GM21526 (cell line): ENCODE data around the gene ZSCAN5A.
"Not testable (repeated sequence)": the region's sequence is repeated elsewhere in the genome, so short reads cannot be mapped to it uniquely, and the experiment has no call there.

Experiments
- ATAC-seq: cut with Tn5 transposase; IDR thresholded peaks from one replicate; pipeline ENCODE4 v1.9.1; 2021; ENCODE audit warnings: moderate library complexity; ENCODE audit not compliant: unreplicated experiment, low FRiP score

ZSCAN5A gene

DNA sequence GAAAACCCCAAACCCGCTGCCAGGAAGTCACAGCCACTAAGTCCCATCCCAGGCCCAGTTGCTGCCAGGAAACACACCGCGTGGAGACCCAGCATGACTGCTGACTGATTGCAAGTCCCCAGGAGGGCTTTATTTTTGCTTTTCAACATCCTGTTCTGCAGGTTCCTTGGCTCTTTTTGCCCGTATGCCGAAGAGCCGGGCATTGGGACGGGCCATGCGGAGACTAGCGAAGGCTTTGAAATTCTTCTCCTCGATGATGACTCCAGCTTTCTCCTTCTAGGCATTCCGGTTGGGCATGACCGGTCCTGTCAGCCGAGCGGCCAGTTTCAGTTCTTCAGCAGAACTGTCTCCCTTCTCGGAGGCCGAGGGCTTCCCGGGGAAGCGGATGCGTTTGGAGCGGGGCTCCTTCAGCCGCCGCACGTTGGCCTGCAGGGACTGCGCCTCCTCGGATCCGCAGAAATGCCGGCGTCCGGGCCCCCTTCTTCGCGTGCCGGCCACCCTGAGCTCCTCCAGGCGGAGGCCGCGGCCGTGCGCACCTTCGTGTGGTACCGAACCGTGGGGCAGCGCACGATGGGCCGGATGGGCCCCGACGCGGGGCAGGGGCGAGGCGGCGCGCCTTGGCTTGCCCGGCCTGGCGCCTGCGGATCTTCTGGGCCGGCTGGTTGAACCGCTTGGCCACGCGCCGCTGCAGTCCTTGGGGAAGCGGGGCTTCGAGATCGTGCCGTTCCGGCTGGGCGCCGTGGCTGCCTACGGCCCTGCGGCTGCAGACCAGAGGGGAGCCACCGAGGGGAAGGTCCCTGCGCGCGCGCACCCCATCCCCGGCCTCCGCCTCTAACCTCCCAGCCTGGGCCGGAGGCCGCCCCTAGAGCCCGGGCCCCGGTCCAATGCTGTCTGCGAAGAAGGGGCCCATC is 97.3 kb downstream of the ZSCAN5A start:
- no peak for ATAC-seq

DNA sequence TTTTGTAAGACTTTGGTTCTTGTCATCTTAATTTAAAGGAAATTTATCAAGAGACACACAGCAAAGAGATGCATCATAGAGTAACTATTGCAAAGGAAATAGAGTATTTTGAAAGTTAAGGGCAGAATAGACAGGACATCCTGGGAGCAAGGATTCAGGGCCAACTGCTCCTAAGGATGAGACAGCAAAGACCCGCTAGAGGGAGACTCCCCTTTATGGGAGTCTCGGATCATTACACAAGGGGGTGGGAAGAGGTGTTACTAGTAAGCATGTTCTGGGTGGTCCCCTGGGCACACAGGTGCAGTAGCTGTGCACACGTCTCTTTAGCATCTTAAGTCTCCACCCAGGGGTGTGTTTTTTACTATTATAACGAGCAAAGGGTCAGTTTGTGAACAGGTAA is 102.9 kb downstream of the ZSCAN5A start:
- no peak for ATAC-seq

DNA sequence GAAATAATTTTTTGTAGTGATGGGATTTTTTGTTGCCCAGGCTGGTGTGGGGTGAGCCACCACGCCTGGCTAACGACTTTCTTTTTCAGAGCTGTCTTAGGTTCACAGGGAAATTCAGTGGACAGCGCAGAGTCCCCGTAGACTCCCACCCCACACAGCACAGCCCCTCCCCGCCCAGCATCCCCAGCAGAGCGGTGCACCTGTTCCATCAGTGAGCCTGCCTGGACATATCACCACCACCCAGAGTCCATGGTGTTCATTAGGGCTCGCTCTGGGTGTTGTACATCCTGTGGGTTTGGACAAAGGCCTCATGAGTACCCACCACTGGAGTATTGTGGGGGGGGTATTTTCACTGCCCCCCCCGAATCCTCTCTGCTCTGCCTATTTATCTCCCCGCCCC is 104.6 kb downstream of the ZSCAN5A start:
- not testable (repeated sequence) for ATAC-seq

DNA sequence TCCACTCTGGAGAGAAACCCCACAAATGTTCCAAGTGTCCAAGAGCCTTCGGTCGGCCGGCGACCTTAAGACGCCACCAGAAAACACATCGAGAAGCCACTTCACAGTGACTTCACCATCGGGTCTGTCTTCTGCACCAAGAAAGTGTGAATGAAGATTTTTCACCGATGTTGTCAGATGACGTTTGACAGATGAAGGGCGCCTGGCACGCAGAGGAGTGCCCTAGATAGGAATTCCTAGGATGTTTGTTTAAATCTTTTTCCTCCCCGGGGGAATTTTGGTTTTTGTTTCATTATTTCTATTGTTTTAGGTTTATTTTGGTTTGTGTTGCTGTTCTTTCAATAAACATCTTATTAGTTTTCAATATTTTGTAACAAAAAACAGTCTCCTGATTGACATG is 105.5 kb downstream of the ZSCAN5A start:
- ATAC-seq: no peak

DNA sequence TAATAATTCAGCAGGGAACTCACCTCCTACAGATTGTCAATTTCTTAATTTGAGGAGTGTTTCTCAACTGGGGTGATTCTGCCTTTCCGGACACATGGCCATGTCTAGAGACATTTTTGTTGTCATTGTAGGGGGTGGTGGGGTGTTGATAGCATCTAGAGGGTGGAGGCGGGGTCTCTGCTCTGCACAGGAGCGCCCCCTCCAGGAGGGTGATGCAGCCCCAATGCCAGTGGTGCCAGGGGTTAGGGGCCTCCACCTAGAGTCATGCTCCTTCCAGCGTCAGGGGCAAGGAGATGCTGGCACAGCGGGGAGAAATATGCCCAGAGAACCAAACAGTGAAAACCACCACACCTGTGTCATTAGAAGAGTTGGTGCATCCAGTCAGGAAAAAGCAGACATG is 107.1 kb downstream of the ZSCAN5A start:
- not testable (repeated sequence) for ATAC-seq

DNA sequence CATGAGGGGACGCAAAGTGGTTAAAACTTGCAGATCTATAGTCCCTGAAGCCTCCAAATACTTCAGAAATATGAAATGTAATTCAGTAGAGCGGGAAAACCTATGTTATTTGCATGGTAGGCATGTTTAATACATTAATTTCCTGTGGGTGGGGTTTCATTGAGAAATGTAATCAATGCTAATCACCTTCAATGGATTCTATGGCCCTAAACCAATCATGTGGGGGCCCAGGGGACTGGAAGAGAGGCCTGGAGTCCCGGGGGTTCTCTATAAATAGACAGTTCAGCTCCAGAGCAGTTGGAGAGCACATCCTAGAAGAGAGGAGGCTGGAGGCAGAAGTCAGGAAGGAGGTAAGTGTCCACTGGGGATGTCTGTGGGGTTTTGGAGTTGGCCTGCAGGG is 112.7 kb downstream of the ZSCAN5A start, which contains the start of gene ZSCAN5C:
TSS of gene ZSCAN5C (plus strand) at position 301 of the 400 bp plus-strand sequence. CDS start 3,641 bp downstream, outside the sequence.
- no peak for ATAC-seq

DNA sequence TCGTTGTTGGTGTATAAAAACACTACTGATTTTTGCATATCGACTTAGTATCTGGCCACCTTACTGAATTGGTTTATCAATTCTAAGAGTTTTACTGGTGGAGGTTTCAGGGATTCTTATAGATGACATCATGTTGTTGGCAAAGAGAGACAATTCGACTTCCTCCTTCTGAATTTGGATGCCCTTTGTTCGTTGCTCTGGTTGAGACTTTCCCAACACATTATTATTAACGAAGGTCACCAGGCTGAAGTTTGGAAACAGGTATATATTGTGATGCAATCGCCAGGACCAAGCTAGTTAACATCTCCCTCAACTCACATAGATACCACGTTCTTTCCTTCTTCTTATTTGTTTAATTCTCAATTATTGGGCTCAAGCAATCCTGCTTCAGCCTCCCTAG is 115.0 kb downstream of the ZSCAN5A start:
- ATAC-seq: no peak

DNA sequence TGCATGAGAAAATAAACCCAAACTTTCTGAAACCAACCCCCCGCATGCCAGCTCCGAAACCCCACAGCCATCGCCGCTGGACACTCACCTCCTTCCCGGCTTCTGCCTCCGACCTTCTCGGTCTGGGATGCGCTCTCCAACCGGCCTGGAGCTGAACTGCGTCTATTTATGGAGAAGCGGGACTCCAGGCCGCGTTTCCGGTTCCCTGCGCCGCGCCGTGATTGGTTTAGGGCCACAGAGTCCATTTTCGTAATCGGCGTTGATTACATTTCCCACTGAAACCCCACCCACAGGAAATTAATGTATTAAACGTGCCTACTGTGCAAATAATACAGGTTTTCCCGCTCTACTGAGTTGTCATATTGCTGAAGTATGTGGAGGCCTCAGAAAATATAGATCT is 117.0 kb downstream of the ZSCAN5A start, which contains the start of gene ZSCAN5B:
TSS of gene ZSCAN5B (minus strand) at position 138 of the 400 bp plus-strand sequence. CDS start 4,731 bp downstream, outside the sequence.
- not testable (repeated sequence) for ATAC-seq

DNA sequence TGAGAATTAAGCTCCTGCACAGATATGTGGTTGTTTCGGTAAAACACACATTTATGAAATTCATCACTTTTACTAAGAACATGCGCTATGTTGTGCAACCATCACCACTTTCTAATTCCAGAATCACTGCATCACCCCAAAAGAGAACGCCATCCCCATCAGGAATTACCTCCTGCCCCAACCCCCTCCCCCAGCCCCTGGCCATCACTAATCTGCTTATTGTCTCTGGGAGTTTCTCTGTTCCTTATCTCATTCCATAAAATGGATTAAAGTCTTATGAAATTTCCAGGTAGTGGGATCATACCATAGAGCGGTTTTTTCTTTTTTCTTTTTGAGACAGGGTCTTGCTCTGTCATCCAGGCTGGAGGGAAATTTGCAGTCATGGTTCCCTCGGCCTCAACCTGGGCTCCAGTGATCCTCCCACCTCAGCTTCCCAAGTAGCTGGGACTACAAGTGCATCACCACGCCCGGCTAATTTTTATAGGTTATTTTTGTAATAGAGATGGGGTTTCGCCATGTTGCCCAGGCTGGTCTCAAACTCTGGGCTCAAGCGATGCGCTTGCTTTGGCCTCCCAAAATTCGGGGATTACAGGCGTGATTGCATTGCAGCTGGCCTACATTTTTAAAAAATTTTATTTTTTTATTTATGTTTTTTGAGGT is 120.5 kb downstream of the ZSCAN5A start:
- ATAC-seq: no peak

DNA sequence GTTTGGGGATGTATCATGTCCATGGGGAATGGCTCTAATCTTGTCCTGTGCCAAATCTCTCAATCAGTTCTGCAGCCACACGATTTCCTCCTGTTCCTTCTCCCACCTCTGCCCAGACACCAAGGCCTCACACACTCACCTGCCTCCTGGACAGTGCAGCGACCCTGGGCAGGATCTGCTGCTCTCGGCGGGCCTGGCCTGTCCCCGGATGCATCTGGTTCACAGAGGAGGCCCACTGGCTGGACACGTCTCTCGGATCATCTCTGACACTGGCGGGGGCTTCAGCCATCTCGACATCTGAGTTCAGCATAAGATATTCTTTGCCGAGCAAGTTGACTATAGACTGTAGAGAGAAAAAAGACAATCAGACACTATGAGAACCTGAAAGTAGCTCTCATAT is 122.9 kb downstream of the ZSCAN5A start:
- ATAC-seq: no peak

DNA sequence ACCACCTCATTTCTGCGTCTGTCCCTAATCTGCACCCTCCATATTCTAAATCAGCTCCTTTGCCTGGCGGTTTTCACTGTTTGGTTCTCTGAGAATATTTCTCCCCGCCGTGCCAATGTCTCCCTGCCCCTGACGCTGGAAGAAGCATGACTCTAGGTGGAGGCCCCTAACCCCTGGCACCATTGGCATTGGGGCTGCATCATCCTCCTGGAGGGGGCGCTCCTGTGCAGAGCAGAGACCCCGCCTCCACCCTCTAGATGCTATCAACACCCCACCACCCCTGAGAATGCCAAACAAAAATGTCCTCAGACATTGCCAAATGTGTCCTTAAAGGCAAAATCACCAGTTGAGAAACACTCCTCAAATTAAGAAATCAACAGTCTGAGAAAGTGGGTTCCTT is 123.5 kb downstream of the ZSCAN5A start:
- ATAC-seq: no peak

DNA sequence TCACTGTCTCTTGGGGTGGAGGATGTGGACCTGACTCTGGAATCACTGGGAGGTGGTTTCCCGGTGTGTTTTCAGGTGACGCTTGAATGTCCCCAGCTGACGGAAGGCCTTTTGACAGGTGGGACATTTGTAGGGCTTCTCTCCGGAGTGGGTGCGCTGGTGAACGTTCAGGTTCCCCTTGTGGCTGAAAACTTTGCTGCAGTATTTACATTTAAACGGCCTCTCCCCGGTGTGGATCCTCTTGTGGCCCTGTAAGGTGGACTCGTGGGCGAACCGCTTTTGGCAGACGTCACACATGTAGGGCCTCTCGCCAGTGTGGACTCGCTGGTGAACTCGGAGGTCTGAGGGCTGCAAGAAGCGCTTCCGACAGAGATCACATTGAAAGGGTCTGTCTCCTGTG is 124.9 kb downstream of the ZSCAN5A start:
- no peak for ATAC-seq

DNA sequence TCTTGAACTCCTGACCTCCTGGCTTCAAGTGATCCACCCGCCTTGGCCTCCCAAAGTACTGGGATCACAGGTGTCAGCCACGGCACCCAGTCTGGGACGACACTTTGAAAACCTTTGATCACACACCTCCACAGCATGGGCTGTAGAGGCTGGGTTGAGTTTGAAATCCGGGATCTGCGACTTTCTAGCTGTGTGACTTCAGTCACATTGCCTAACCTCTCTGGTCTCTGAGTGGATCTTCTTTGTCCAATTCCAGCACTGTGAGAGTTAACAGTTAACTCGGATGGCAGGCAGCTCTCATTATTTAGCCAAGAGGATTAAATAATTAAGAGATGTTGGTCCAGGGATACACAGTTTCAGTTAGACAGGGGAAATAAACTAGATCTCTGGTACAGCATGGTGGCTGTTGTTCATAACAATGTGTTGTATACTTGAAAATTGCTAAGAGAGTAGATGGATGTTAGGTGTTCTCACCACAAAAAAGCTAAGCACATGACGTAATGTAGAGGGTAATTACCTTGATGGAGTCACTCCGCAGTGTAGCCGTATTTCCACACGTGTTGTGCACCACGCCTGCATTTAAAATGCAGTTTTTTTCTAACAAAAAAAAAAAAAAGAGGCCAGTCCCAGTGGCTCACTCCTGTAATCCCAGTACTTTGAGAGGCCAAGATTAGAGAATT is 136.9 kb downstream of the ZSCAN5A start:
- ATAC-seq: no peak

DNA sequence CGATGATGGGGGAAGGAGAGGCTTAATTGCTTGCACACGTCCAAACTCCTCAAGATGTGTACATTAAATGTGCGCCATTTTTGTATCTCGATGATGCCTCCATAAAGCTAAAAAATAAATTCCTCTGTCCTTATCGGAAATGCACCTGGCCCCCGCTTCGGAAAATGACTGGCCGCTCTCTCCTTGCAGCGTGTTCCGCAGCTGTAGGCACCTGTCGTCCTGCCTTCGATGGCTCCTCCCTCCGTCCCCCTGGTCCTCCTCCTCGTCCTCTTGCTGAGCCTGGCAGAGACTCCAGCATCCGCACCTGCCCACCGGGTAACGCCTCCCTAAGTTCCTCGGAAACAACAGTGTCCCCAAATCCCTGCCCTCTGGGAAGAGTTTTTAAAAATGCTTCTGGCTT is 137.8 kb downstream of the ZSCAN5A start:
- no peak for ATAC-seq

DNA sequence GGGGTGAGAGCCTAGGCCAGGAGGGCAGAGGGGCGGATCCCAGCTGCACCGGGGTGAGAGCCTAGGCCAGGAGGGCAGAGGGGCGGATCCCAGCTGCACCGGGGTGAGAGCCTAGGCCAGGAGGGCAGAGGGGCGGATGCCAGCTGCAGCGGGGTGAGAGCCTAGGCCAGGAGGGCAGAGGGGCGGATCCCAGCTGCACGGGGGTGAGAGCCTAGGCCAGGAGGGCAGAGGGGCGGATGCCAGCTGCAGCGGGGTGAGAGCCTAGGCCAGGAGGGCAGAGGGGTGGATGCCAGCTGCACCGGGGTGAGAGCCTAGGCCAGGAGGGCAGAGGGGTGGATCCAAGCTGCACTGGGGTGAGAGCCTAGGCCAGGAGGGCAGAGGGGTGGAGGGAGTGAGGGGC is 138.3 kb downstream of the ZSCAN5A start:
- not testable (repeated sequence) for ATAC-seq

DNA sequence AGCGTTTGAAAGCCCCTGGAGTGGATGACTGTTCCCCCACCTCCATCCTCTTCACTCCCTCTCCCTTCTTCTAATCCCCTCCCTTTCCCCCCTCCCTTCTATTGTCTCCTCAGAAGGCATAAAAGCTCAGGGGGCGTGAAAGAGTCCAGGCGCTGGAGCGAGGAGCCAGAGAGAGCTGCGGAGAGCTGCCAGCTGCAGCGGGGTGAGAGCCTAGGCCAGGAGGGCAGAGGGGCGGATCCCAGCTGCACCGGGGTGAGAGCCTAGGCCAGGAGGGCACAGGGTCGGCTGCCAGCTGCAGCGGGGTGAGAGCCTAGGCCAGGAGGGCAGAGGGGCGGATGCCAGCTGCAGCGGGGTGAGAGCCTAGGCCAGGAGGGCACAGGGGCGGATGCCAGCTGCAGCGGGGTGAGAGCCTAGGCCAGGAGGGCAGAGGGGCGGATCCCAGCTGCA is 138.8 kb downstream of the ZSCAN5A start, which contains the start of gene GALP:
TSS of gene GALP (plus strand) at position 148 of the 447 bp plus-strand sequence. CDS start 1,101 bp downstream, outside the sequence.
- ATAC-seq: not testable (repeated sequence)

DNA sequence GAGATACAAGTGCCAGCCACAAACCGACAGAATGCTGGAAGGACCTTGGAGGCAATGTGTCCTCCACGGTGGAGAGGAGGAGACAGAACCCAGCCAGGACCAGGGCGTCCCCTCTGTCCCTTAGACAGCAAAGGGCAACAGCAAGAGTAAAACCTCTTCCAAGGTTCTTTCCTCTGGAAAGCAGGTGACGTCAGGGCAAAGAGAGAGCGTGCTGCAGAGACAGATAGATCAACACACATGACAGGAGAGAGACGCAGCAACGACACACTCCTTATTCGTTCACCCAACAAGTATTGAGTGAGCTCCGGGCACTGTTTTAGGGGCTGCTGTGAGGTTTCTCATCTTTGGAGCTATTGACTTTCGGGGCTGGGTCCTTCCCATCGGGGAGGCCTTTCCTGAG is 140.1 kb downstream of the ZSCAN5A start:
- ATAC-seq: no peak

DNA sequence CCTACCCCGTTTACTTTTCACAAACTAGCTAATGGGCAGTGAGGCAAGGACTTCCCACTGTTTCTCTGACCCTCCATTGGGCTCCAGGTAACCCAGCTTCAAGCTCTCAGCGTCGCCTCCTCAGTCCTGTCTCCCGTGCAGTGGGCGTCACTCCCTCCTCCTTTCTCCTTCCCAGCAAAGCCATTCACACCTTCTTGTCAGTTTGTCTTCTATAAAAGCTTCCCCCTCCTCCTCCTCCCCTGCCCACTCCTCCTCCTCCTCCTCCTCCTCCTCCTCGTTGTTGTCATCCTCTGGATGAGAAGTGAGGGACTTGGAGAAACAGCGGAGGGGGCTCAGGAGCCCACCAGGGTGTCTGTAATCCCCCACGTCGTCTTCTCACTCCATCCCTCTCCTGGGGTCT is 140.6 kb downstream of the ZSCAN5A start:
- ATAC-seq: no peak
